GM23338 (cell line): Measurements from ENCODE around the gene TEDC2. TPM values are rescaled to one million over a fixed set of nuclear protein-coding genes. Genes with fewer than 3 reads are reported as not detected.

ENCODE experiments used
- ATAC-seq: fragments of 200-7000 bp; cut with Tn5 transposase; 3 replicates; pipeline ENCODE4 v1.9.1; 2020
- DNase-seq: peaks from one replicate; pipeline ENCODE4 v3.0.0-alpha.2; 2015; ENCODE audit warnings: low spot score
- H2AFZ ChIP-seq: fragments of 200-600 bp; sonication (generic); 2 replicates; pipeline ENCODE4 v1.8.0; 2016; ENCODE audit warnings: antibody characterized with exemption, mild to moderate bottlenecking, moderate library complexity
- H3F3A ChIP-seq: fragments of 200-600 bp; sonication (generic); replicated peaks from 2 replicates; pipeline ENCODE4 v1.8.0; 2017; ENCODE audit warnings: antibody characterized with exemption, mixed run types, low read depth
- H3K27ac ChIP-seq: fragments of 200-600 bp; sonication (generic); 2 replicates; pipeline ENCODE4 v1.6.1; 2016; ENCODE audit warnings: low read depth
- H3K27me3 ChIP-seq: fragments of 200-600 bp; sonication (generic); 2 replicates; pipeline ENCODE4 v1.8.0; 2016; ENCODE audit warnings: mild to moderate bottlenecking, mixed run types, moderate library complexity; ENCODE audit not compliant: insufficient read depth
- H3K36me3 ChIP-seq: fragments of 200-600 bp; sonication (generic); 2 replicates; pipeline ENCODE4 v1.8.0; 2016; ENCODE audit warnings: mild to moderate bottlenecking; ENCODE audit not compliant: insufficient read depth
- H3K4me1 ChIP-seq: fragments of 200-600 bp; sonication (generic); 2 replicates; pipeline ENCODE4 v1.8.0; 2016; ENCODE audit warnings: mild to moderate bottlenecking, moderate library complexity; ENCODE audit not compliant: insufficient read depth
- H3K4me2 ChIP-seq: fragments of 200-600 bp; sonication (generic); 2 replicates; pipeline ENCODE4 v1.7.1; 2017; ENCODE audit warnings: mixed run types
- H3K4me3 ChIP-seq: fragments of 200-600 bp; sonication (generic); 2 replicates; pipeline ENCODE4 v1.6.1; 2016; ENCODE audit warnings: mixed run types
- H3K79me2 ChIP-seq: fragments of 200-600 bp; sonication (generic); replicated peaks from 2 replicates; pipeline ENCODE4 v1.8.0; 2017; ENCODE audit warnings: mild to moderate bottlenecking; ENCODE audit not compliant: insufficient read depth
- H3K9me2 ChIP-seq: fragments of 200-600 bp; sonication (generic); 2 replicates; pipeline ENCODE4 v1.8.0; 2017; ENCODE audit not compliant: insufficient read depth
- H4K20me1 ChIP-seq: fragments of 200-600 bp; sonication (generic); replicated peaks from 2 replicates; pipeline ENCODE4 v1.8.0; 2017; ENCODE audit warnings: mild to moderate bottlenecking; ENCODE audit not compliant: insufficient read depth
- H3K27ac Mint-ChIP-seq: 2 replicates; pipeline ENCODE4 v1.8.0; 2020; ENCODE audit warnings: inconsistent platforms, mild to moderate bottlenecking, moderate library complexity, mixed read lengths
- H3K27me3 Mint-ChIP-seq: 3 replicates; pipeline ENCODE4 v1.8.0; 2022; ENCODE audit warnings: low read depth, mild to moderate bottlenecking, moderate library complexity, mixed read lengths, inconsistent platforms; ENCODE audit not compliant: insufficient read depth, poor library complexity
- H3K36me3 Mint-ChIP-seq: 3 replicates; pipeline ENCODE4 v1.8.0; 2021; ENCODE audit warnings: low read depth, mild to moderate bottlenecking, inconsistent platforms, moderate library complexity, mixed read lengths
- H3K4me1 Mint-ChIP-seq: 3 replicates; pipeline ENCODE4 v1.8.0; 2020; ENCODE audit warnings: mild to moderate bottlenecking, inconsistent platforms, mixed read lengths
- H3K4me3 Mint-ChIP-seq: 3 replicates; pipeline ENCODE4 v1.8.0; 2021; ENCODE audit warnings: moderate library complexity, mild to moderate bottlenecking, inconsistent platforms, mixed read lengths
- H3K9me3 Mint-ChIP-seq: 3 replicates; pipeline ENCODE4 v1.8.0; 2020; ENCODE audit warnings: moderate library complexity, mild to moderate bottlenecking, inconsistent platforms, mixed read lengths
- CREB1 ChIP-seq: fragments of 250-450 bp; sonication (Bioruptor Pico); IDR thresholded peaks from 2 replicates; pipeline ENCODE4 v1.5.0; 2020; ENCODE audit warnings: low read depth, mild to moderate bottlenecking, moderate library complexity
- CTCF ChIP-seq, 2 experiments: fragments of 200-600 bp in 1 of 2; sonication (generic) in 1 of 2; conservative IDR thresholded peaks; 2 replicates each; pipeline versions ENCODE4 v1.5.1 to v1.6.1; 2016 to 2017; ENCODE audit warnings: antibody characterized with exemption in 2 of 2, low read depth in 2 of 2, mild to moderate bottlenecking in 2 of 2, moderate library complexity in 1 of 2
- ETS1 ChIP-seq: IDR thresholded peaks from 2 replicates; pipeline ENCODE4 v1.6.1; 2016; ENCODE audit warnings: antibody characterized with exemption
- JUNB ChIP-seq: IDR thresholded peaks from one replicate; pipeline ENCODE4 v1.6.1; 2016; ENCODE audit warnings: antibody characterized with exemption; ENCODE audit not compliant: unreplicated experiment
- NANOG ChIP-seq: IDR thresholded peaks from 2 replicates; pipeline ENCODE4 v1.6.1; 2016; ENCODE audit warnings: antibody characterized with exemption, borderline replicate concordance
- POLR2AphosphoS5 ChIP-seq: IDR thresholded peaks from 2 replicates; pipeline ENCODE4 v1.6.1; 2016; ENCODE audit warnings: antibody characterized with exemption, low read depth
- ZNF114 ChIP-seq: fragments of 250-450 bp; sonication (Bioruptor Pico); IDR thresholded peaks from 2 replicates; pipeline ENCODE4 v1.5.0; 2020; ENCODE audit warnings: mild to moderate bottlenecking, moderate library complexity
- ZNF331 ChIP-seq: fragments of 250-450 bp; sonication (Bioruptor Pico); IDR thresholded peaks from 2 replicates; pipeline ENCODE4 v1.5.0; 2020; ENCODE audit warnings: low read depth, mild to moderate bottlenecking, moderate library complexity
- polyA plus RNA-seq: library from polyadenylated mRNA; unstranded; fragments of >200 nt; fragmentation: Nextera tagmentation; extraction: Ambion mirVana; gene quantifications from 2 replicates; pipeline ENCODE4 v1.2.1, GENCODE V29; 2016
- total RNA-seq: library from RNA; depleted of rRNA; stranded (reverse); fragments of >200 nt; shearing (Covaris generic); gene quantifications from 2 replicates; pipeline ENCODE4 v1.2.3, GENCODE V29; 2014
- TF ChIP-seq, protein P1 (sequence below): fragments of 250-450 bp; sonication (Bioruptor Pico); IDR thresholded peaks from 2 replicates; pipeline ENCODE4 v1.5.0; 2020; ENCODE audit warnings: mild to moderate bottlenecking, moderate library complexity

TEDC2 gene
- total and polyA plus RNA-seq, 2 experiments from 2014 or later: 50.6 to 98.9 TPM

DNA sequence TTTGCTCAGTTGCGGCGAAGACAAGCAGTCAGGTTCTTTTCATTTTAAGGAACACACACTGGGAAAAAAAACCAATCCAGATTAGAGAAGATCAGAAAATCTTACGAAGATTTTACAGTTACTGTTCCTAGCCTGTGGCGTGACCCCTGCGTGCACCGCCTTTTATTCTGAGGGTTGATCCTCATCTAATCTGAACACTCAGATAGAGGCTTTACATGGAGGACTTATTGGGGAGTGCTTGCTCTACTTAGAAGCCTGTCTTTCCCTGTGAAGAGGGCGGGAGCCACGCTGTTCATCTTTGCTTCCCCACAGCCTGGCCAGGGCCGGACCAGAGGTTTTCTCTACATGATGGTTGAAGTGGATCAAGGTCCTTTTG lies 16.4 kb downstream of the TEDC2 start:
- peaks cover 10% of the 10 kb centered on the region; the same call in 2 of the 3 replicates for H3K4me1 Mint-ChIP-seq
- DNase-seq (no peak), ATAC-seq (no peak)
- H3K9me3 Mint-ChIP-seq: no peaks in the 10 kb centered on the region
- peak overlapping the region; percentile 75 for H3K4me3 Mint-ChIP-seq
- Histone ChIP-seq H3K27ac (no peak overlapping the region), H3K4me2 (peak overlapping the region; percentile 86), H4K20me1 (peaks cover 32% of the 10 kb centered on the region), H3K4me1 (peaks cover 8% of the 10 kb centered on the region), H2AFZ (no peak overlapping the region), H3F3A (peaks cover 16% of the 10 kb centered on the region), H3K36me3 (no peaks in the 10 kb centered on the region), H3K9me2 (no peaks in the 10 kb centered on the region), H3K79me2 (peaks cover 14% of the 10 kb centered on the region), H3K4me3 (peak overlapping the region; percentile 72), H3K27me3 (peaks cover 45% of the 10 kb centered on the region)
- H3K27me3 Mint-ChIP-seq: peaks cover 34% of the 10 kb centered on the region
- H3K36me3 Mint-ChIP-seq: no peaks in the 10 kb centered on the region; the same call in 2 of the 3 replicates
- TF ChIP-seq POLR2AphosphoS5 (no peak), NANOG (no peak), ZNF114 (CRISPR knock-in tag) (no peak)
- TF ChIP-seq, protein P1, sequence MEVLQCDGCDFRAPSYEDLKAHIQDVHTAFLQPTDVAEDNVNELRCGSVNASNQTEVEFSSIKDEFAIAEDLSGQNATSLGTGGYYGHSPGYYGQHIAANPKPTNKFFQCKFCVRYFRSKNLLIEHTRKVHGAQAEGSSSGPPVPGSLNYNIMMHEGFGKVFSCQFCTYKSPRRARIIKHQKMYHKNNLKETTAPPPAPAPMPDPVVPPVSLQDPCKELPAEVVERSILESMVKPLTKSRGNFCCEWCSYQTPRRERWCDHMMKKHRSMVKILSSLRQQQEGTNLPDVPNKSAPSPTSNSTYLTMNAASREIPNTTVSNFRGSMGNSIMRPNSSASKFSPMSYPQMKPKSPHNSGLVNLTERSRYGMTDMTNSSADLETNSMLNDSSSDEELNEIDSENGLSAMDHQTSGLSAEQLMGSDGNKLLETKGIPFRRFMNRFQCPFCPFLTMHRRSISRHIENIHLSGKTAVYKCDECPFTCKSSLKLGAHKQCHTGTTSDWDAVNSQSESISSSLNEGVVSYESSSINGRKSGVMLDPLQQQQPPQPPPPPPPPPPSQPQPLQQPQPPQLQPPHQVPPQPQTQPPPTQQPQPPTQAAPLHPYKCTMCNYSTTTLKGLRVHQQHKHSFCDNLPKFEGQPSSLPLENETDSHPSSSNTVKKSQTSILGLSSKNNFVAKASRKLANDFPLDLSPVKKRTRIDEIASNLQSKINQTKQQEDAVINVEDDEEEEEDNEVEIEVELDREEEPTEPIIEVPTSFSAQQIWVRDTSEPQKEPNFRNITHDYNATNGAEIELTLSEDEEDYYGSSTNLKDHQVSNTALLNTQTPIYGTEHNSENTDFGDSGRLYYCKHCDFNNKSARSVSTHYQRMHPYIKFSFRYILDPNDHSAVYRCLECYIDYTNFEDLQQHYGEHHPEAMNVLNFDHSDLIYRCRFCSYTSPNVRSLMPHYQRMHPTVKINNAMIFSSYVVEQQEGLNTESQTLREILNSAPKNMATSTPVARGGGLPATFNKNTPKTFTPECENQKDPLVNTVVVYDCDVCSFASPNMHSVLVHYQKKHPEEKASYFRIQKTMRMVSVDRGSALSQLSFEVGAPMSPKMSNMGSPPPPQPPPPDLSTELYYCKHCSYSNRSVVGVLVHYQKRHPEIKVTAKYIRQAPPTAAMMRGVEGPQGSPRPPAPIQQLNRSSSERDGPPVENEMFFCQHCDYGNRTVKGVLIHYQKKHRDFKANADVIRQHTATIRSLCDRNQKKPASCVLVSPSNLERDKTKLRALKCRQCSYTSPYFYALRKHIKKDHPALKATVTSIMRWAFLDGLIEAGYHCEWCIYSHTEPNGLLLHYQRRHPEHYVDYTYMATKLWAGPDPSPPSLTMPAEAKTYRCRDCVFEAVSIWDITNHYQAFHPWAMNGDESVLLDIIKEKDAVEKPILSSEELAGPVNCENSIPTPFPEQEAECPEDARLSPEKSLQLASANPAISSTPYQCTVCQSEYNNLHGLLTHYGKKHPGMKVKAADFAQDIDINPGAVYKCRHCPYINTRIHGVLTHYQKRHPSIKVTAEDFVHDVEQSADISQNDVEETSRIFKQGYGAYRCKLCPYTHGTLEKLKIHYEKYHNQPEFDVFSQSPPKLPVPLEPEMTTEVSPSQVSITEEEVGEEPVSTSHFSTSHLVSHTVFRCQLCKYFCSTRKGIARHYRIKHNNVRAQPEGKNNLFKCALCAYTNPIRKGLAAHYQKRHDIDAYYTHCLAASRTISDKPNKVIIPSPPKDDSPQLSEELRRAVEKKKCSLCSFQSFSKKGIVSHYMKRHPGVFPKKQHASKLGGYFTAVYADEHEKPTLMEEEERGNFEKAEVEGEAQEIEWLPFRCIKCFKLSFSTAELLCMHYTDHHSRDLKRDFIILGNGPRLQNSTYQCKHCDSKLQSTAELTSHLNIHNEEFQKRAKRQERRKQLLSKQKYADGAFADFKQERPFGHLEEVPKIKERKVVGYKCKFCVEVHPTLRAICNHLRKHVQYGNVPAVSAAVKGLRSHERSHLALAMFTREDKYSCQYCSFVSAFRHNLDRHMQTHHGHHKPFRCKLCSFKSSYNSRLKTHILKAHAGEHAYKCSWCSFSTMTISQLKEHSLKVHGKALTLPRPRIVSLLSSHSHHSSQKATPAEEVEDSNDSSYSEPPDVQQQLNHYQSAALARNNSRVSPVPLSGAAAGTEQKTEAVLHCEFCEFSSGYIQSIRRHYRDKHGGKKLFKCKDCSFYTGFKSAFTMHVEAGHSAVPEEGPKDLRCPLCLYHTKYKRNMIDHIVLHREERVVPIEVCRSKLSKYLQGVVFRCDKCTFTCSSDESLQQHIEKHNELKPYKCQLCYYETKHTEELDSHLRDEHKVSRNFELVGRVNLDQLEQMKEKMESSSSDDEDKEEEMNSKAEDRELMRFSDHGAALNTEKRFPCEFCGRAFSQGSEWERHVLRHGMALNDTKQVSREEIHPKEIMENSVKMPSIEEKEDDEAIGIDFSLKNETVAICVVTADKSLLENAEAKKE (CRISPR knock-in tag): no peak
- H3K27ac Mint-ChIP-seq: no peak overlapping the region

DNA sequence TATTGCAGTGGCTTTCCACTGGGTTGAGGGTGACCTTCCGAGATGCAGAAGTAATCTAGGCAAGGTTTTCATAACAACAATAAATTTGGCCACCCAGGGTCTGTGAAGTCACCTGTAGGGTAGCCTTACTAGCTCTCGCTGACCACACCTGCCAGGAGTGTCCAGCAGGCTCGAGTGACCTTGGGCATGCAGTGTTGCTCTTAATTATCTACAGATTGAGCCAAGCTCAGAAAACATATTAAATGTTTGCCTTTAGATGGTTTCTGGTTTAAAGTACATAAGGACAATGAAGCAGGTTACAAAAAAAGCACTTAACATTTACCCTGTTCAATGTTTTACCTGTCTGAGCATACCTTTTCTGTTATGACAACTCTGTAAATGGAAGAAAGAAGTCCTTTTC lies 16.8 kb downstream of the TEDC2 start:
- H3K27me3 Mint-ChIP-seq: peaks cover 34% of the 10 kb centered on the region
- no peak overlapping the region for H2AFZ ChIP-seq
- H3K36me3 ChIP-seq: no peaks in the 10 kb centered on the region
- no peaks in the 10 kb centered on the region for H3K9me3 Mint-ChIP-seq
- H3K27ac ChIP-seq: no peak overlapping the region
- no peaks in the 10 kb centered on the region; the same call in 2 of the 3 replicates for H3K36me3 Mint-ChIP-seq
- ATAC-seq: no peak
- peaks cover 8% of the 10 kb centered on the region for H3K4me1 ChIP-seq
- no peak for DNase-seq
- H3K4me2 ChIP-seq: no peak overlapping the region
- no peak overlapping the region for H3K27ac Mint-ChIP-seq
- peaks cover 32% of the 10 kb centered on the region for H4K20me1 ChIP-seq
- H3K79me2 ChIP-seq: peaks cover 14% of the 10 kb centered on the region
- peaks cover 41% of the 10 kb centered on the region for H3K27me3 ChIP-seq
- H3F3A ChIP-seq: peaks cover 16% of the 10 kb centered on the region
- peaks cover 10% of the 10 kb centered on the region; the same call in 2 of the 3 replicates for H3K4me1 Mint-ChIP-seq
- H3K4me3 ChIP-seq: no peak overlapping the region
- no peaks in the 10 kb centered on the region for H3K9me2 ChIP-seq
- H3K4me3 Mint-ChIP-seq: peak overlapping the region; percentile 75; the same call in 1 of the 3 replicates
- TF ChIP-seq JUNB (no peak), CTCF (conservative IDR thresholded peaks at IDR 0.05; ENCODE audit: low read depth in 2 of 2) (no peak), ZNF331 (CRISPR knock-in tag) (no peak), ETS1 (no peak), ZNF114 (CRISPR knock-in tag) (no peak), POLR2AphosphoS5 (no peak), CREB1 (CRISPR knock-in tag) (no peak)
